Osteocyte (in vitro differentiated cells): ENCODE results near the gene PSD4. TPM values are rescaled to one million over a fixed set of nuclear protein-coding genes. Genes with fewer than 3 reads are reported as not detected.

Experiments
- DNase-seq: peaks from one replicate; pipeline ENCODE4 v3.0.0; 2021; ENCODE audit warnings: mixed read lengths; ENCODE audit not compliant: unreplicated experiment; ENCODE audit errors: extremely low spot score
- H3K27ac Mint-ChIP-seq: one replicate; pipeline ENCODE4 v1.8.0; 2021; ENCODE audit warnings: mild to moderate bottlenecking, mixed read lengths; ENCODE audit not compliant: unreplicated experiment
- H3K27me3 Mint-ChIP-seq: one replicate; pipeline ENCODE4 v1.8.0; 2021; ENCODE audit warnings: mixed read lengths; ENCODE audit not compliant: unreplicated experiment
- H3K36me3 Mint-ChIP-seq: one replicate; pipeline ENCODE4 v1.8.0; 2021; ENCODE audit warnings: mixed read lengths; ENCODE audit not compliant: unreplicated experiment
- H3K4me1 Mint-ChIP-seq: one replicate; pipeline ENCODE4 v1.8.0; 2021; ENCODE audit warnings: mixed read lengths; ENCODE audit not compliant: unreplicated experiment
- H3K4me3 Mint-ChIP-seq: one replicate; pipeline ENCODE4 v1.8.0; 2021; ENCODE audit warnings: mild to moderate bottlenecking, moderate library complexity, mixed read lengths; ENCODE audit not compliant: unreplicated experiment
- H3K9me3 Mint-ChIP-seq: one replicate; pipeline ENCODE4 v1.8.0; 2021; ENCODE audit warnings: mixed read lengths; ENCODE audit not compliant: unreplicated experiment
- CTCF ChIP-seq: fragments of 200-600 bp; sonication (generic); IDR thresholded peaks from 2 replicates; pipeline ENCODE4 v1.5.0; 2021; ENCODE audit warnings: antibody characterized with exemption, mild to moderate bottlenecking, moderate library complexity
- total RNA-seq: library from RNA; stranded (reverse); gene quantifications from 2 replicates; pipeline ENCODE4 v1.2.1, GENCODE V29; 2021

Gene PSD4
- total RNA-seq, 1 donor from 2014 or later = 8.9 TPM

- TF ChIP-seq CTCF = no peak
- H3K36me3 Mint-ChIP-seq = no peaks in the 10 kb centered on the region
- H3K27me3 Mint-ChIP-seq = no peaks in the 10 kb centered on the region
- H3K9me3 Mint-ChIP-seq = no peaks in the 10 kb centered on the region
- no peak for DNase-seq
- no peak overlapping the region for H3K27ac Mint-ChIP-seq
- peaks cover 34% of the 10 kb centered on the region for H3K4me1 Mint-ChIP-seq
- no peak overlapping the region for H3K4me3 Mint-ChIP-seq
Measured at GRCh38 chr2:113230531-113230930, 56.8 kb downstream of the PSD4 start.

DNA sequence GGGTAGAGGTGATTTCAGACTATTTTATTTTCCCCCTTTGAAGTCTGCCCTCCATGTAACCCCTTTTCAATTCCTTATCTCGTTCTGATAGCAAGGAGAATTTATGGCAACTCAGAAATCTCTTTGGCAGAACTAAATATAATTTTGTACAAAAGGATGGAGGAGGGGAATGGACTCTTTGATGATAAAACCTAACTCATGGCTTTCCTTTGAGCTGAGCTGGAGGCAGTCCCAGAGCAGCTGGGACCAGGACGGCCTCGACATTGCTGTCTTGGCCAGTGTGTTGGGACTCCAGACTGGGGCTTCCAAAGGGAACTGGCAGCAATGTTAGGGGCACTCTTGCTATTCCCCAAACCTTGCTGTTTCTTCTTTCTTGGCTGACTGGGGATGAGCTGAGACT lies 57.3 kb downstream of the PSD4 start:
- no peak for DNase-seq
- Mint-ChIP-seq H3K27me3 (no peaks in the 10 kb centered on the region), H3K9me3 (no peaks in the 10 kb centered on the region), H3K4me1 (peaks cover 29% of the 10 kb centered on the region), H3K27ac (no peak overlapping the region), H3K4me3 (no peak overlapping the region), H3K36me3 (no peaks in the 10 kb centered on the region)
- no peak for TF ChIP-seq CTCF

- peaks cover 30% of the 10 kb centered on the region for H3K4me1 Mint-ChIP-seq
Measured at GRCh38 chr2:113232123-113232522, 58.4 kb downstream of the PSD4 start.

GRCh38 chr2:113232740-113233139 lies 59.0 kb downstream of the PSD4 start:
- no peak overlapping the region for H3K4me3 Mint-ChIP-seq
- H3K27me3 Mint-ChIP-seq = no peaks in the 10 kb centered on the region
- no peak for TF ChIP-seq CTCF
- no peaks in the 10 kb centered on the region for H3K9me3 Mint-ChIP-seq
- H3K27ac Mint-ChIP-seq = no peak overlapping the region
- H3K4me1 Mint-ChIP-seq = peaks cover 28% of the 10 kb centered on the region
- H3K36me3 Mint-ChIP-seq = no peaks in the 10 kb centered on the region
- no peak for DNase-seq

More at GRCh38 chr2:113232123-113232522, 58.4 kb downstream of the PSD4 start:
- DNase-seq = no peak
- no peak for TF ChIP-seq CTCF
- Mint-ChIP-seq H3K27ac (no peak overlapping the region), H3K27me3 (no peaks in the 10 kb centered on the region), H3K4me3 (no peak overlapping the region), H3K36me3 (no peaks in the 10 kb centered on the region), H3K9me3 (no peaks in the 10 kb centered on the region)

DNA sequence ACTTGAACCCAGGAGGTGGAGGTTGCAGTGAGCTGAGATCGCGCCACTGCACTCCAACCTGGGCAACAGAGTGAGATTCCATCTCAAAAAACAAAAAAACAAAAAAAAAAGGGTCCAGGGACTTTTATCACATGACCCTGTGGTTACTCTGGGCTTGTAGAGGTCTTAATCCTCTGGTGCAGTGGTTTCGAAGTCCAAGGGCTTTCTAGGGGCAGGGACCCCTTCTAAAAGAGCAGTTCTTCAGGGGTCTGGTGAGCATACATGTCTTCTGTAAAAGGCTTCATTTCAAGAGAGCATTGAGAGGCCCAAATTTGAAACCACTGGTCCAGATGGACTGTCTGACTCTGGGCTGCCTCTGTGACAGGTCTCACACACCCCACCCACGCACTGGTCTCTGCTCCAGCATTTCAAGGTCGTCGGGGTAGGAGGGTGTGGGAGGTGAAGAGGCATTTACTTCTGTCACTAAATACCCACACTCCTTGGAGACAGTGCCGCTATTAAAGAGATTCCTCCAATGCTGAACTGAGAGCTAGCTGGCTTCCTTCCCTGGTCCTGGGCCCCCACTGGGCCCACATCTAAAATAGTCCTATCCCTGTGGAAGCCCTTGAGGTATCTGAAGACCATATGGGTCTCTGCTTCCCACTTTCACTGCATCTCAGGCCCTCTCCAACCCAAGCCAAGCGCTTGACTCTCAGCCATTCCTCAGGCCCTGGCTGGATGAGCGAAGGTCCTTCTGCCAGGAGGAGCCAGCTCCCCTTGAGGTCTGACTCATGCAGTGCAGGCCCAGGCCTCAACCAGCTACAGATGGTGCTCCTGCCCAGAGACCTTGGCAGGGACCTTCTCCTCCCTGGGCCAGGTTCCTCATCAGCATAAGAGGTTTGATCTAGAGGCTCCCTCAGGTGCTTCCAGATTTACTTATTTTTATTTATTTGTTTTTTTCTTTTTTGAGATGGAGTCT lies 60.1 kb downstream of the PSD4 start:
- Mint-ChIP-seq H3K9me3 (no peaks in the 10 kb centered on the region), H3K4me3 (no peak overlapping the region), H3K4me1 (peaks cover 21% of the 10 kb centered on the region), H3K27me3 (no peaks in the 10 kb centered on the region), H3K36me3 (no peaks in the 10 kb centered on the region), H3K27ac (no peak overlapping the region)
- no peak for DNase-seq
- TF ChIP-seq CTCF = peak; percentile 16
